HCT116 (cell line): ENCODE data around the gene ABCD1.

Experiments used
- CTCF ChIP-seq, 3 experiments: fragments of 200-600 bp in 1 of 3; sonication (generic) in 1 of 3; IDR thresholded peaks in 2 of 3; conservative IDR thresholded peaks in 1 of 3; 2 replicates each; pipeline ENCODE4 v1.5.1; 2012 to 2017; ENCODE audit warnings: low read depth in 2 of 3, low read length in 2 of 3, antibody characterized with exemption in 1 of 3, borderline replicate concordance in 1 of 3, control low read depth in 1 of 3, mild to moderate bottlenecking in 1 of 3, mixed read lengths in 1 of 3, mixed run types in 1 of 3, moderate library complexity in 1 of 3; ENCODE audit not compliant: insufficient read depth in 1 of 3
- POLR2AphosphoS5 ChIP-seq: IDR thresholded peaks from 2 replicates; pipeline ENCODE4 v1.6.1; 2011; ENCODE audit warnings: mild to moderate bottlenecking, low read depth, low read length, moderate library complexity
- RAD21 ChIP-seq: IDR thresholded peaks from 2 replicates; pipeline ENCODE4 v1.6.1; 2012; ENCODE audit warnings: low read depth, mild to moderate bottlenecking

- TF ChIP-seq CTCF (IDR thresholded peaks at IDR 0.05 in 2 of 3, conservative IDR thresholded peaks at IDR 0.05 in 1 of 3; ENCODE audit: borderline replicate concordance in 1 of 3, insufficient read depth in 1 of 3, low read depth in 2 of 3, low read length in 2 of 3), result no peak
- TF ChIP-seq POLR2AphosphoS5, result no peak
- TF ChIP-seq RAD21, result no peak
Observed at GRCh38 chrX:153703036-153703370, 21.7 kb upstream of the ABCD1 start.
